OCI-M1 (cell line): ENCODE results near the gene LGALS8.
"Not testable (repeated sequence)": the region's sequence is repeated elsewhere in the genome, so short reads cannot be mapped to it uniquely, and the experiment has no call there.

Experiments used
- DNase-seq: peaks from one replicate; lab custom pipeline; 2025; lab: John Stamatoyannopoulos, UW

Gene LGALS8

DNA sequence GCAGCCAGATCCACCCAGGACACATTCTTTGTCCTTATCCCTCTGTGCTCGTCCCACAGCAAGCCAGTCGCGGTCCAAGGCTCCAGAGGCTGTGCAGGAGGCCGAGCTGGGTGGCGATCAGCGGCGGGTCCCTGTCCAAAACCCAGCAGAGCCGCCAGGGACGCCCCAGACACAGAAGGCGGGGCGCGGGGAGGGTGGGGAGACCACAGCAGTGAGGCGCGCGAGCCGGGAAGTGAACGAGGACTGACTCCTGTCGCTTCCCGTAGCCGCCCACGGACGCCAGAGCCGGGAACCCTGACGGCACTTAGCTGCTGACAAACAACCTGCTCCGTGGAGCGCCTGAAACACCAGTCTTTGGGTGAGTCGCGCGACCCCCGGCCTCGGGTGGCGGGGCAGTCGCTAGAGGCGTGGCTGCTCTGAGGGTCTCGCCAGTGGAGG is at the start of gene LGALS8:
TSS of gene LGALS8 (plus strand) at position 279 of the 438 bp plus-strand sequence. CDS start 2,089 bp downstream, outside the sequence.
- DNase-seq, result peak; percentile 76

GRCh38 chr1:236476019-236476418 is 47.8 kb upstream of the LGALS8 start:
- no peak for DNase-seq

DNA sequence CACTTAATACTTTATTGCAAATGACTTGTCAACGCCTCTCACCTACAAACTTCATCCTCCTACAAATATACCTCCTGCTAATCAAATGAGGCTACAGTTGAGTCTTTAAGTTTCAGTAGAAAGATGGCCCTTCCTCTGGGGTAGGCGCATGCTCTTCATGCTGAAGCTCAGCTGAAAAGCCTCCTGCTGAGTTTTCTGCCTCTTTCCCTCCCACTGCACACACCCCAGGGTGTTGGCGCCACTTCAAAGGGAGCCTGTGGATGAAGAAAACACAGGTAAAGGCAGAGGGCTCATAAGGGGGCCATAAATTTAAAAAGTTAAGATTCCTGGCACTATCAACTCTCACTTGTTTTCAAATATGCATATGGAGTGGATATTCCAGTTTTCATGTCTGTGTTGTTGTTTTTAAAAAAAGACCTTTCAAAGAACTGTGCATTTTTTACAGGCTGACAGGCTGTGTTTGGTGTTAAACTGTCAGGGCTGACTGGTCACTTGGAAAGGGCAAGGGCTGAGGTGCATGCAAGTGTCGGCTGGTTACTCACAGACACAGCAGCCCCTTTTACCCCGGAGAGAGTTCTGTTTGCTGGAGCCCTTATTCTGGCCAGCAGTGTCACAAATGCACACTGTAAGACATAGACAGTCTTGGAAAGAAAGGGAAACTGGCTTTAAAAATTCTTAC is 42.9 kb upstream of the LGALS8 start:
- DNase-seq, result no peak

- no peak for DNase-seq
These were observed 39.3 kb upstream of the LGALS8 start for GRCh38 chr1:236484310-236484971.

- no peak for DNase-seq
These were observed 37.3 kb upstream of the LGALS8 start for GRCh38 chr1:236486356-236487002.

DNA sequence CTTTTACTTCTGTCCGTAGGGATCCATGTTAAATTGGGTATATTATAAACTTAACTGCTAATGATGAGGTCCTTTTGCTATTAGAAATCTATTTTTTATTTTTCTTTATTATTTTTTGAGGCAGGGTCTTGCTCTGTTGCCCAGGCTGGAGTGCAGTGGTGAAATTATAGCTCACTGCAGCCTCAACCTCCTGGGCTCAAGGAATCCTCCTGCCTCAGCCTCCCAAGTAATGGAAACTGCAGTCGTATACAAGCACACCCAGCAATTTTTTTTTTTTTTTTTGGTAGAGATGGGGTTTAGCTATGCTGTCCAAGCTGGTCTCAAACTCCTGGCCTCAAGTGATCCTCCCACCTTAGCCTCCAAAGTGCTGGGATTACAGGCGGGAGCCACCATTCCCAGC is 34.6 kb upstream of the LGALS8 start:
- DNase-seq, result not testable (repeated sequence)

GRCh38 chr1:236489710-236490377 is 33.9 kb upstream of the LGALS8 start:
- DNase-seq, result peak; percentile 74

- no peak for DNase-seq
These were observed 32.2 kb upstream of the LGALS8 start for GRCh38 chr1:236491469-236492136.

DNA sequence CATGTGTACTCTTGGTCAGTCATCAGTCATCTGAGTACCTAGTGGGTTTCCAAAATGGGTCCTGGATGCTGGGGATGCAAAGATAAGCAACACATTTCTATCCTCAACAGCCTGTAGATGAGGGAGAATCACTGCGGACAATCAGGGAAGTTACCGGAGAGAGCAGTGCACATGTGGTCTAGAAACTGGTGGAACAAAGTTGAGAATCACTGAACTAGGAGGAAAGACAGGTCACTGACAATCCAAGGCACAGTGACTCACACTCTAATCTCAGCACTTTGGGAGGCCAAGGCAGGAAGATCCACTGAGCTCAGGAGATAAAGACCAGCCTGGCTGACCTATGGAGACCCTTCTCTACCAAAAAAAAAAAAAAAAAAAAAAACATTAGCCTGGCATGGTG is 31.4 kb upstream of the LGALS8 start:
- no peak for DNase-seq

GRCh38 chr1:236494082-236494481 is 29.7 kb upstream of the LGALS8 start:
- no peak for DNase-seq

DNA sequence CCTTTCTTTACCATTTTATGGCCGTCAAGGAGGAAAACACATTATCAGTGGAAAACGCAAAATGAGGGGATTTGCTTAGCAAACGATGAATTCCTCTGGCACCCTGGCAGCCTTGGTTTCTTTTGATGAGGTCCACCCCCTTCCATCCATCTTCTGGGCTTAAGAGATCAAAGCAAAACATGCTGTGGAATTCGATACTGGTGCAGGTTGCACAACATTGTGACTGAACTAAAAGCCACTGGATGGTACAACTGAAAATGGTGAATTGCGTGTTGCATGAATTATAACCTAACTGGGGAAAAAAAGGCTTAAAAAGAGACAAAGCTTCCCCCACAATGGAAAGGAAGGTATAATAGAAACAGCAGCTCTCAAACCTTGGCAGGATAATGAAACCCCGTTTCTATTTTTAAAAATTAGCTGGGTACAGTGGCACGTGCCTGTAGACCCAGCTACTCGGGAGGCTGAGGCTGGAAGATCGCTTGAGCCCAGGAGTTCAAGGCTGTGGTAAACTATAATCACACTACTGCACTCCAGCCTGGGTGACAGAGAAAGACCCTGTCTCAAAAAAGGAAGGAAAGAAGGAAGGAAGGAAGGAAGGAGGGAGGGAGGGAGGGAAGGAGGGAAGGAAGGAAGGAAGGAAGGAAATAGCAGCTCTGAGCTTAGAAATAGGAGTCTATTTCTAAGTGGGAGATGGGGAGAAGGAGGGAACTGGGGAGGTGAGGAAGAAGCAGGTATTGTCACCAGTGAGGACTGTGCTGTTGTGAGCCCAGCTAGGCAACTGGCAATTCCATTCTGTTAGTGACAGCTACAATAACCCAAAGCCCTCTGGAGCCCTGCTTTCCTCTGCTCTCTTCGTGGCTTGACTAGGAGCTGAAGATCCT is 29.0 kb upstream of the LGALS8 start:
- no peak for DNase-seq

DNA sequence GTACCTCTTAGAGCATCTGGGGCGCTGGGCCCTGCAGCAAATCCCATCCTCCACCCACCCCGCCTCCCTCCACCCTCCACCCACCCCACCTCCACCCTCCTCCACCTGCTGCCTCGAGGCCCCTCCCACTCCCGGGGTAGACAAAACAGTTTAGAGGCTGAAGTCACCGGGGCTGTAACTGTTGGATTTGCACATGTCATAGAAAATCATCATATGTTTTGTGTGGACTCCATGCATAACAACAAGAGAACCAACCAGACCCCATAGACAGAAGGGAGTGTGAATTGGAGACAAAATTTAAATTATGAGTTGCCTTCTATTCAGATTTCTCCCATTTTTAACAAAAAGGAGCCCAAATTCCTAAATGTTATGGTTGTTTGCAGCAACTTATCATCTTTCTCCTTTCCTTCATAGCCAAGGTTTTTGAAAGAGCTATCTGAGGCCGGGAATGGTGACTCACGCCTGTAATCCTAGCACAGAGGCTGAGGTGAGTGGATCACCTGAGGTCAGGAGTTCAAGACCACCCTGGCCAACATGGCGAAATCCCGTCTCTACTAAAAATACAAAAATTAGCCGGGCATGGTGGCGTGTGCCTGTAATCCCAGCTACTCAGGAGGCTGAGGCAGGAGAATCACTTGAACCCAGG is 28.2 kb upstream of the LGALS8 start:
- no peak for DNase-seq

DNA sequence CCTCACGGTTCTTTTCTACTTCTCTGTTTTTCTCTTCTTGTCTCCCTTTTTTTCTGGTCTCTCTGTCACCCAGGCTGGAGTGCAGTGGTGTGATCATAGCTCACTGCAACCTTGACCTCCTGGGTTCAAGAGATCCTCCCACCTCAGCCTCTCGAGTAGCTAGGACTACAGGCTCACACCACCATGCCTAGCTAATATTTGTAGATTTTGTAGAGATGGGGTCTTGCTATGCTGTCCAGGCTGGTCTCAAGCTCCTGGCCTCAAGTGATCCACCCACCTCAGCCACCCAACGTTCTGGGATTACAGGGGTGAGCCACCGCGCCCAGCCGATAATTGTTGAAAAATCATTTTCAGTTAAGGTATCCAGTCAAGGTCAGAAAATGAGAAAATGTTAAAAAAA is 25.9 kb upstream of the LGALS8 start:
- DNase-seq, result no peak

GRCh38 chr1:236501093-236501492 is 22.7 kb upstream of the LGALS8 start:
- DNase-seq, result no peak

DNA sequence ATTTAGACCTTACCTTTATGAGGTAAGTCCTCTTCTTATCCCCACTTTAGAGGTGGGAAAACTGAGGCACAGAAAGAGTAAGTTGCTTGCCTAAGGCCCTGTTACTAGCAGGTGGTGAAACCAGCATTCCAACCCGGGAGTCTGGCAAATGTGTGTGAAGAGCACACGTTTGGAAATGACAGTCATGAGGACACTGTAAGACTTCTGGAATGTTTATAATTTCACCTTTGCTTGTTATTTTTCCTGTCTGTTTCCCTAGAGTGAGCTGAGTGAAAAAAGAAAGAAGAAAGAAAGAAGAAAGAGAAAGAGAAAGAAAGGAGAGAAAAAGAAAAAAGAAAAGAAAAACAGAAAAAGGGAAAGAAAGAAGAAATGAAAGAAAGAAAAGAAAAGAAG is 21.2 kb upstream of the LGALS8 start:
- no peak for DNase-seq

- DNase-seq, result peak; percentile 80
These were observed 20.7 kb upstream of the LGALS8 start for GRCh38 chr1:236502972-236503639.

GRCh38 chr1:236504338-236504737 is 19.4 kb upstream of the LGALS8 start:
- not testable (repeated sequence) for DNase-seq

DNA sequence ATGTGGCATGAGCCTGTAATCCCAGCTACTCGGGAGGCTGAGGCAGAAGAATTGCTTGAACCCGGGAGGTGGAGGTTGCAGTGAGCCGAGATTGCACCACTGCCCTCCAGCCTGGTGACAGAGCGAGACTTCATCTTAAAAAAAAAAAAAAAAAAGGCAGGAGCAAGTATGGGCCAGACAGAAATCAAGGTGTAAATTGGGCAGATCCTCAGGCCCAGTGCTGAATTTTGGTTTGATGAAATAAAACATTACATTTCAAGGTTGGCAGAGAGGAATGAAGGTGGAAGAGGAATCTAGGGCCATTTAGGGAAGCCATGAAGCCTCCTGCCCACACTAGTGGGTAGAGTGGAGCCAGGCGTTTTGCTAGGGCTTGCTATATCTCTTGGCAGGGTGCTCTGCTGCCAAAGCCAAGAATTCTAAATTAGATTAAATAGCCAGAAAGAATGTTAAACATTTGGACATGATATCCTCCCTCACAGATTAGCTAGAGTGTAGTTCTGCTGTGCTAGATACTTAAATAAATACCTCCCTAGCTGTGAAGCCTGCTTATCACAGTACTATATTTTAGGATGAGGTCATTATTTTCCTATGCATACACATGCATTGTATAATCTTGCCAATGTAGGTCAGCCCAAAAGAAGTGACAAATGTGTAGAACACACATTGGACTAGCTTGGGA is 16.6 kb upstream of the LGALS8 start:
- DNase-seq, result peak; percentile 21

GRCh38 chr1:236508593-236509027 is 15.2 kb upstream of the LGALS8 start:
- DNase-seq, result no peak
